Activated CD8-positive, alpha-beta memory T cell treated with anti-CD3 and anti-CD28 coated beads, Interleukin-2, amount 50 U/mL, for 48 hours (primary cell): ENCODE measurements around the gene RIMKLA.

Experiments
- DNase-seq: peaks from one replicate; pipeline ENCODE4 v3.0.0-alpha.2; 2020

The RIMKLA gene

DNA sequence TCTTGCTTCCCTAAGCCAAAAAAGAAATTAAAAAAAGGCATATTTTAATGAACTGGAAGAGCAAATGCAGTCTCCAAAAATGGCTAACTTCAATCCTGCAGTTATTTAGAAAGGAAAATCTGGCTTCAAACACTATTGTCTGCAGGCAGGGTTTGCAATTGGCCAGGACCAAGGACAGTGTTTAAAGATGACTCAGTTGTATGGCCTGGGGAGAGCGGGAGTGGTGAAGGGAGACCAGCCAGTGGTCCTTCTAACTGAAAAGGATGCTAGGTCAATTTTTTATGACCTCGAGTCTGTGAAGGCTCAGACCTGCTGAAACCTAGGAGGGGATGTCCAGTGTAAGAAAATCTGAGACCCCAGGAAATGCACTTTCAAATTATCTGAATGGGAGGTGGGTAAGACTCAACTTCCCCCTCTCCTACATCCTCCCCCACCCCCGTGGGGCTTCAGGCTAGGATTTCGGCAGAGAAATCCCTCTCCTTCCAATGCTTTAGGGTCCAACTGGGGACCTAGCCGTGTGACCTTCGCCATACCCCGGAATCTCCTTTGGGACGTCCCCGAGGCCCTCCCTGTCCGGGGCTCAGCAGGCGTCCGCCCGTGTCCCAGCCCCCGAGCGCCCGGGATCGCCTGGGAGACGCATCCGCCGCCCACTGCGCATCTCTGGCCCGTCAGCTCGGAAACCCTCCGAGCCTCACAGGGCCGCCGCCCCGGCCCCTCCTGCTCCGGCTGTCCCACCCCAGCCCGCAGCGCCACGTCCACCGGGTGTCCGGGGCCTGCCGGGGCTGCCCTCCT lies 602 bp upstream of the RIMKLA start:
- peak; percentile 63 for DNase-seq

DNA sequence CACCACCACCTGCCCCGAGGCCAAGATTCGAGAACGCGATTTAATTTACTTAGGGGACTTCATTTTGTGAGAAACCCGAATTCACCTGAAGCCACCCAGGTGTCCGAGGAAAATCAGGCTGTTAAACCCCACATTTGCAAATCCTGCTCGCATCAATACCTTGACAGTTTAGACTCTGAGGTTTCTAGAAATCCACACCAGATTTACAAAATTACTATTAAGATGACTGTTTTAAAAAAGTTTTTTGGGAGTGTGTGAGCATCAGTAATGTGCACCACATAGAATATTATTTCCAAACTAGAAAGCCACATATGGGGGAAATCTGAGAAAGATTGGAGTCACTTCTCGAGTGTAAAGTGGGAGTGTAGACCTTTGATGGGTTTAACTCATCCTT lies 685 bp downstream of the RIMKLA start:
- no peak for DNase-seq

DNA sequence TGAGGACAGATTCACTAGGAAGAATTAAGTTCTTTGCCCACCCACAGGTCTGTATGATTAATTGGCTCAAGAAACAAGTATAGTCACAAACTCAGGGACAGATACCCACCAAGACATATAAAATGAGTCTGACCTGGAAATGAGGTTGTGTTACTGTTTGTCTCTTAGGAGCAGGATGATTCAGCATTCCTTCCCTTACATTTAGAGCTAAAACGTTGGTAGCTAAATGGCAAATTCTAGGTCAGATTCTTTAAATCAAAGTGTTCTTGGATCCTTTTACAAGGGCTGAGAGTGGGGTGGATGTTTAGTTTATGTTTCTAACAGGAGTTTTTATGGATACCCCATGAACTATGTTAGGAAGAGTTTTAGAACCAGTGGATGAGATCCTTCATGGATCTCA lies 4.7 kb downstream of the RIMKLA start:
- no peak for DNase-seq

DNA sequence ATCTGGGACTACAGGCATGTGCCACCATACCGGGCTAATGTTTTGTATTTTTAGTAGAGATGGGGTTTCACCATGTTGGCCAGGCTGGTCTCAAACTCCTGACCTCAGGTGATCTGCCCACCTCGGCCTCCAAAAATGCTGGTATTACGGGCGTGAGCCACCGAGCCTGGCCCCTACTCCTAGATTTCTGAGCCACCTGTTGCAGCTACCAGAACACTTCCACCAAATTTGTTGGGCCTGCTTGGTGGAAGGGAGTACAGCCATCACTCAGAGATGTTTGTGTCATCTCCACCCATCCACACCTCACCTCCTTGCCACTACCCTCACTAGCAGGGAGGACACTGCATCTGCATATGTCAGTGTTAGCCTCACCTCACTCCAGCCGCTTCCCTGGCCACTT lies 5.5 kb downstream of the RIMKLA start:
- DNase-seq = no peak

DNA sequence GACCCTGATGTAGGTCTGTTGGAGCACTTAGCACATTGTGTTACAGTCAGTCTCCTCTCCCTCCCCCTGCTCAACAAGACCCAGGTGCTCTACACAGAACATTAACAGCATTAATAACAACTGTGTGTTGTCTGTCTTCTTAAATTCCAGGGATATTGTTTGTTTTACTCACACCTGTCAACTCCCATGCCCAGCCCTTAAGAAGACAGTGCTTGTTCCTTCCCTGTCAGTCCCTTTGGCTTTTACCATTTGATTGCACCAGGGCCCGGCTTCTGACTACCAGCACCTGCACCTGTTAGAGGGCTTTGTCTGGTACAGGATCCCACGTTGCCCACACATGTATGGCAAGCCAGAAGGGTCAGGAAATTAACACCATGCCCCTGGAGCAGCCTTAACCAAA lies 11.7 kb downstream of the RIMKLA start:
- DNase-seq = no peak

DNA sequence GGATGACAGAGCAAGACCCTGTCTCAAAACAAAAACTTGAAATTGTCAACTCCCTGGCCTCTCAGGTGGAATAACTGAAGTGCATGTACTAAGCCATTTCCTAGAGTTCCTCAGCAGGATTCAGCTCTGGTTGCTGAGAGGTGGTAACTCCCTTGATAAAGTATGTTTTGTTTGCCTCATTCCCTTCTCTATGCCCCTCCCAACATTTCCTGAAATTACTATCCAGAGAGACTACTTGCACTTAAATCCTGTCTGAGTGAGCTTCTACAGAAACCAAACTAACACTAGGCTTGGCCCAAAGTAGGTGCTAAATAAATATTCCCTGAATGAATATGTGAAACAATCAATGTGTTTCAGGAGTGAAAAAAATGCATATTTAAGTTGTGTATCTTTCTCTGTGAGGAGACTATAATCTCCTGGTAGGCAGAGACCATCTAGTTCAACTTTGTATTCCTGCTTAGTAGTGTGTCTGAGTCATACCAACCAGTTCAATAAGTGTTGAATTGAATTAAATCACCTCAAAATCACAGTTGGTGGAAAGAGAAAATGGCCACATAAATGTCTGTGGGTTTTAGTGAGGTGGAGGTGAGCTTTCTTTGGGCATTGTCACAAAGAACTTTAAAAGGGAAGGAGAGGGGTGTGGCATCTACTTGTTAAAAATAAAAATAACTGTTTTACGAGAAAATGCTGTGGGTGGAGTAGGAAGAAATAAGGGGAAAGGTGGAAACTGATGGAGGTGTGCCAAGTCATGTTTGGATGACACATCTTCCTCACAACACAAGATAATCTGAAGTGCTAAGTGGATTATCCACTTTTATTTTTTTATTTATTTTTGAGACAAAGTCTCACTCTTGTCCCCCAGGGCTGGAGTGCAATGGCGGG lies 12.6 kb downstream of the RIMKLA start:
- no peak for DNase-seq

DNA sequence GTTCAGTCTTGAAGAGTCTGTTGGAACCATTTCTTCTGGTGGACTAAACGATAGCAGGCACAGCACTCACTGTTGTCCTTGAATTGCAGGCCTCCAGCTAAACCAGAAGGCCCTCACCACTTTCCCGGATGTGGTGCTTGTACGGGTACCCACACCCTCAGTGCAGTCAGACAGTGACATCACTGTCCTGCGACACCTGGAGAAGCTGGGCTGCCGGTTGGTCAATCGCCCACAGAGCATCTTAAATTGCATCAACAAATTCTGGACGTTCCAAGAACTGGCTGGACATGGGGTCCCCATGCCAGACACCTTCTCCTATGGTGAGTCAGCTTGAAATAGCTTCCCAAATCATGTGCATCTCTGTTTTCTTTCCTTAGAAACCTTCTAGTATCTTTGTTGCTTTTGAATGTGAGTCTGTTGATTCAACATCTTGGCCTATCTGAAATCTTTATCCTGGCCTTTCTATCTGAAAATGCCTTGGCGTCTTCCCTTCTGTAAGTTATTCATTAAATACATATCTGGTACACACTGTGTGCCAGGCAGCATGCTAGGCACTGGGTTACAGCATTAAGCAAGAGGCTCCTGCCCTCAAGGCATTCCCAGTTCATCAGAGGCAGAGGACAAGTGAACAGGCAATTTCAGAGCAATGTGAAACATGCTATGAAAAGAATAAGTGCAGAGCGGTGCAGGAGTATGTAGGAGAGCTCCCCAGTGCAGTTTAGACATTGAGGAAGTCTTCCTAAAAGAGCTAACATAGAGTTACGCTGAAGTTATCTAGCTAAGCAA lies 18.9 kb downstream of the RIMKLA start:
- no peak for DNase-seq

DNA sequence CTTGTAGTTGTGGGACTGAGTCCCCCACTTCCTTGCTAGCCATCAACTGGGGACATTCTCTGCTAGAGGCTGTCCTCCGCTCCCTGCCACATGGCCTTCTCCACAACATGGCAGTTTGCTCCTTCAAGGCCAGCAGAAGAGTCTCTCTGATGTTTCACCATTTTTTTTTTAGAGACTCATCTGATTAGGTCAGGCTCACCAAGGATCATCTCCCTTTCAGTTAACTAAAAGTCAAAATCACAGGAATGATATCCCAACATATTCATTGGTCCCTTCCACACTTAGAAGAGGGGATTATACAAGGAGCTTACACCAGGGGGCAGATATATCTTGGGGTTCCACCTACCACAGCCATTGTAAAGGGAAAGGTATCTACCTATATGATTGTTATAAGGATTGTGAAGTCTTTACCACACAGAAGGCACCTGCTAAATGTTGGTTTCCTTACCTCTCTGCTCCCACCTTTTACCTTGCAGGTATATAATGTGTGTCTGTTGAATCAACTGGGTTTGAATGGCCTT lies 23.3 kb downstream of the RIMKLA start:
- no peak for DNase-seq

DNA sequence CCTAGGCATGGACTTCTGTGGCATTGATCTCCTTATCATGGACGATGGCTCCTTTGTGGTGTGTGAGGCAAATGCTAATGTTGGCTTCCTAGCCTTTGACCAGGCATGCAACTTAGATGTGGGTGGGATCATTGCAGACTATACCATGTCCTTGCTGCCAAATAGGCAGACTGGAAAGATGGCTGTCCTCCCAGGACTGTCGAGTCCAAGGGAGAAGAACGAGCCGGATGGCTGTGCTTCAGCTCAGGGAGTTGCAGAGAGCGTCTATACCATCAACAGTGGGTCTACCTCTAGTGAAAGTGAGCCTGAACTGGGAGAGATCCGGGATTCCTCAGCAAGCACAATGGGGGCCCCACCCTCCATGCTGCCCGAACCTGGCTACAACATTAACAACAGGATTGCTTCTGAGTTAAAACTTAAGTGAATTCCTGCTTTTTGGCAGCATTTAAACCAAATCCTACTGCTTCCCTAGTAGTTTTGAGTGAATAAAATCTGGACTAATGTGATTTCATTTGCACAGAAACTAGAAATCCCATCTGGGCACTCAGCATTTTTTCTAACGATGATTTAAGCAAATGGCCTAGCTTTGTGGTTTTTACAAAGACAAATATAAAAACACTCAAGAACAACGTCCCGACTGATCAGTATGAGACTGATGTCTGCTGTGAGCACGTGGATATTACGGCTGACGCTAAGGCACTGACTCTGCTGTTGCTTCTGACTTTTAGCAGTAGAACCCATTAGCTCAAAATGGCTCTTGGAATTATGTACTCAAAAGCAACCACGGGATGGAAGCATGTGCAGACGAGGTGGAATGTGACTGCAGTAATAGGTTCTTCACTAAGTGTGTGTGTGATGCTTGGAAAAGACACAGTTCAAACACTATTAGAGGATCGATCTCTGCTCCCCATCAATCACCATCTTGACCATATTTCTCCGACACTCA lies 34.2 kb downstream of the RIMKLA start:
- DNase-seq = no peak

DNA sequence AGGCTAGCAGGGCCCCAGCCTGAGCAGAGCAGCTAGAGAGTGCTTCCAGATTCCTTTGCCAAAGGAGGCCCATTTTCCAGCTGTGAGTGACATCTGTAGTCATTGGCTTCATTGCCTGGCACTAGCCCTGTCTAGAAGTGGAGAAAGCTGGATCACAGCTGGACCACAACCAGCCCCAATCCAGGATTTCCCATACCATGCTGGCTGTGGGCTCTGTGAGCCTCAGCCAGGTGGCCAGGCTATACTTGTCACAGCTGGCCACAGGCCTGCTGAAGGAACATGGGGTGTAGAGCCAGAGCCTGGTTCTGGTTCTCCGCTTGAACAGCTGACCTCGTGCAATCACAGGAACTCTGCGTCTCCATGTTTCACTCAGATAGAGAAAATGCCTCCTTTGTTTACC lies 36.6 kb downstream of the RIMKLA start:
- DNase-seq = no peak

DNA sequence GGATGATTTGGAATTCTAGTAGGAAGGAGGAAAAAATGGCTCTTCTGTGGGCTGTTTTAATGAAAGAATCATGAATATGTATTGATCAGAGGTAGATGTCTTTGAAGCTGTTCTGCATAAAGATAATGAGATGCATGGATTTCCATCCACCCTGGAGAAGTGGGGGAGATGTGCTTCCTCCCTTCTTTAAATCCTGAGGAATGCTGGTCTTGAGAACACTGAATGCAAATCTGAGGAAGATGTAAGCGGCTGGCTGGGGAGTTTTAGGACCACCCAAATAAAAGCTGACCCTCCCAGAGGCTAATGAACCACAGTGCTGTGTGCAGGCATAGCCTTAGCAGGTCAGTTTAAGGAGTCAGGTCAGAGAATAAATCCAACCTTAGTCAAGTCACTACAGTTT lies 37.9 kb downstream of the RIMKLA start:
- DNase-seq = no peak

DNA sequence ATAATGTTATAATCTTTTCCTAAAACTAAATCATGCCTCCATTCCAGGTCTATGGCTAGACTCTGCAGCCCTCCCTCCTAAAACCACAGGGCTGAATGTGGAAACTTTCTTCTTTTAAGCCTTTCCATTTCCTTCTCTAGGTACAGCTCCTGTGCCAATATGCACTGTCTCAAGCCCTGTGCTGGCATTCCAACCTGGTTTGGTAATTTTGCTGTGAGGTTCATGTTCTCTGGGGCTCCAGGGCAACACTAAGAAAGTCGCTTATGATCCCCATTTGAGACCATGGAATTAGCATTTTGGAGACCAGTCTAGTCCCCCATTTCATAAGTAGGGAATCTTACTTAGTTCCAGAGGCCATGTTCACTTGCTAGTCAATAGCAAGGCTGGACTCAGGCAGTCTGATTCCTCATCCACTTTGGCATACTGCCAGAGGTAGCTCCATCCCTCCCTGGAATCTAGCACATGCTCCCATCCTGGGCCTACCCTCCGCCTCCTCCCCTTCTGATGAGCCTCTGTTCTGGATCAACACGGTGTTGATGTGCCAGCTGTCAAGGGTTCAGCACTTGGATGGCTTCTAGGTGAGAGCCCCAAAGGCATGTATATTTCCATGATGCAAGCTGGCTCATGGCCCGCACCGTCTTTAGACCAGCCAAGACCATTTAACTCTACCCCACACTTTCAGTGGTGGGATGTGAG lies 38.7 kb downstream of the RIMKLA start:
- no peak for DNase-seq

DNA sequence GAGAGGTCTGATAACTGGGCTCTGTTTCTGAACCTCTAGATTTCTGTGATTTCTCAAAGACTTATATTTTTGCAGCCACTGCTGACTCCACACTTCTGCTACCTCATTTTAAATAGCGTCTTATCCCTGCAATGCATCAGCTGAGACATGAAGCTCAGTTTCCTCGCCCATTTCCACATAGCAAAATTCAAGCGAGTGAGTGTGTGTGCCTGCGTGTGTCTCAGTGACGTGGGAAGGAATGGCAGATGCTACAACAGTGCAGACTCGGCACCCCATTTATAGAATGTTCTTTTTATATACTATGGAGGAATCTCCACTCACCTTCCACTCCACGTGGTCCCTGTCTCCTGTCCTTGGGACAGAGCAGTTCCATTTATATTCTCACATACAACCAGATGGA lies 39.5 kb downstream of the RIMKLA start:
- DNase-seq = no peak

DNA sequence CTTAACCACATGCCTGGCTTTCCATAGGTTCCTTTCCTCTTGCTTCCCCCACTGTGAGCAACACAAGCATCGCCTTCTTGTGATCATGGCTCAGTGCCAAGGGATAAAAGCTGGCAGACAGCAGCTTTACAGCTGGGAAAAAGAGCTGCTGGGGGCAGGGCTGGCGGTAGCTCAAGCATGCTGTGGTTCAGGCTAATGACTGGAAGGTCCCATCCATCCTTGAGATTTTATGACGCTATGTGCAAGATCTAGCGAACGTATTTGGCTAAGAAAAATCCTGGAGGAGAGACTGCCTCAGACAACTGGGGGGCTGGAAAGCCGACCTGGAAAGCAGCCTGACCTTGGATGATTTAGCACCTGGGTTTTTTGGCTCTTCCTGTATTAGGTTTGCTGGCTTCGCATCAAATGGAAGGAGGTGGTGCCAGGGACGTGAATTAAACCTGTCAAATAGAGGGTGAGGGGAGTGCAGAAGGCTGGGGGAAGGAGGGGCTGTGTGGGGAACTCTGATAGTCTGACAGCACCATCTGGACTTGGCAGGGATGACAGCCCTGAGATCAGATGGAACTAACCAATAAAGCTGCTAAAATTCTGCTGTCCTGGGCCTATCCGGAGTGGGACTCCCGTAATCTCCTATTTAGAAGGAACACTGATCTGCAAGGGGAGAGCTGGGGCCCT lies 40.5 kb downstream of the RIMKLA start:
- DNase-seq = no peak

DNA sequence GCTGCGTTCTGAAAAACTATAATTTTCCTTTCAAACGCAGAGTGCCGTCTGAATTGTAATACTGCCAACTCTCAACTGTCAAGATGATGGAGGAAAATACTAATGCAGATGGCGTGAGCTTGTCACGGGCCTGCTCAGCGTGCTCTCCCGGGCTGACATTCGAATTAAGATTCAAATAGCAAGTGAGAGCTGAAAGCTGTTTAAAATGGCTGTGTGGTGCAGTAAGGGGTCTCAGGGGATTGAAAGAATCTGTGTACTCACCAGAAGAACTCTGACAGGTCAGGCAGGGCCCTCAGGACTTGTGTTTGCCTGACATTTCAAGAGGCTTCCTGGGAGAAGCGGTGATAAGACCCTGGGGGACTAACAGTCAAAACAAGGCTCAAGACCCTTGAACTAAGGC lies 42.1 kb downstream of the RIMKLA start:
- no peak for DNase-seq

DNA sequence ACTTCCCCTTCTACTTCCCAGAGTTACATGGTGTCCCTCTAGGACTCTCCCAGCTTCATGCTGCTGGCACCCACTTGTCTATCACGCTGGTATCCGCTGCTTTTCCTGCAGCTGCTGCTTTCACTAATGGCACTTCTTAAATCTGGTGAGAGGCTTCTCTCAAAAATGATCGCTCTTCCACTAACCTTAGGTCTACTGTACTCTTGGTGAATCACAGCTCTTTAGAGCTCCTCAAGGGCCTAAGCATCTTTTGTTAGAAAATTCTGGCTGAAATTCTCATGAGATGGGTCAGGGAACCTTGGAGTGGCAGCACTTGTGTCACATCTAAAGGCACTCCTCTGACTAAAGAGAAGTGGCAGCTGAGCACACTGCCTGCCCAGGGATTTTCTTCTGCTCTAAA lies 43.1 kb downstream of the RIMKLA start:
- DNase-seq = no peak

DNA sequence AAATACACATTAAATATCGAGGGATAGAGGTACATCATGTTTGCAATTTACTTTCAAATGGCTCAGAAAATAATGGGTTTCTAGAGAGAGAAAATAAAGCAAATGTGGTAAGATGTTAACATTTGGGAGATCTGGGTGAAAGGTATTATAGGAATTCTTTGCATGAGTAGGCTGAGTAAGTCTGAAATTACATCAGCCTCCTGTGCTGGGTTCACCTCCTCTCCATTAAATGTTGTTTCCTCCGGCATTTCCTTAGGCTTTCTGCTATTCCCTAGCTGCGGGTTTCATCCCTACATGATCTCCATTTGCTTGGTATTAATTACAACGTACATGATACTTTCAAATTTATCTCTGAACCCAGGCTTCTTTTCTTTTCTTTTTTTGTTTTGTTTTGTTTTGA lies 43.6 kb downstream of the RIMKLA start:
- no peak for DNase-seq

DNA sequence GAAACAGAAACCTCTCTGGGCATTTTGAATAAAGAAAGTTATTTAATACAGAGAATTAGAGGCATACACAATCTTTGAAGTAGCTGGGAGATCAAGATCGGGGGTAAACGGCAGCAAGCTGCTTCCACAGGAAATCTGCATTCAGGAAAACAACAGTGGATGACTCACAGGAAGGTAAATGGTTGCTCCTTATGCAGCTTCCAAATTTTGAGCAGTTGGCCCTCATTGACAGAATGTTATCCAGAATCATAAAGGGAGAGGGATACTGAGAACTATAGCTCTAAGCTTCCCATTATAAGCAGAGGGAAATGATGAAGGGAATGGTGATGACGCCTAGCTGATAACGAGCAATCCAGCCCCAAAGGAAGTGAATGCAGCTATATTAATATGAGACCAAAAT lies 46.6 kb downstream of the RIMKLA start:
- no peak for DNase-seq

DNA sequence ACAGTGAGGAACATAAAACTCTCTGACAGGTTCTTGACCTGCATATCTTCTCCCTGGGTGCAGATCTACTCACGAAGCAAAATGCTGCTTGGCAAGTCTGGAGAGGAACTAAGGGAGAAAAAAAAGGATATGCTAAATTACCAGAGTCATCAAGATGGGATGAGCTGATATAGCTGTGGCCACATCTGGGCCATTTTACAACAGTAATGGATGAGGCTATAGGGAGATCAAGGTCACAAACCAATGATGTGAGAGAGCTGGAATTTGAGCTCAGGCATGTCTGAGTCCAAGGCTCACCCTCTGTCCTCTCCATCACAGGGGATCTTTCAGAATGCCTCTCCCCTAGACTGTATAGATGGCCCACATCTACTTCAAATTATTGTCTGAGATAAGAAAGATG lies 49.0 kb downstream of the RIMKLA start:
- no peak for DNase-seq

DNA sequence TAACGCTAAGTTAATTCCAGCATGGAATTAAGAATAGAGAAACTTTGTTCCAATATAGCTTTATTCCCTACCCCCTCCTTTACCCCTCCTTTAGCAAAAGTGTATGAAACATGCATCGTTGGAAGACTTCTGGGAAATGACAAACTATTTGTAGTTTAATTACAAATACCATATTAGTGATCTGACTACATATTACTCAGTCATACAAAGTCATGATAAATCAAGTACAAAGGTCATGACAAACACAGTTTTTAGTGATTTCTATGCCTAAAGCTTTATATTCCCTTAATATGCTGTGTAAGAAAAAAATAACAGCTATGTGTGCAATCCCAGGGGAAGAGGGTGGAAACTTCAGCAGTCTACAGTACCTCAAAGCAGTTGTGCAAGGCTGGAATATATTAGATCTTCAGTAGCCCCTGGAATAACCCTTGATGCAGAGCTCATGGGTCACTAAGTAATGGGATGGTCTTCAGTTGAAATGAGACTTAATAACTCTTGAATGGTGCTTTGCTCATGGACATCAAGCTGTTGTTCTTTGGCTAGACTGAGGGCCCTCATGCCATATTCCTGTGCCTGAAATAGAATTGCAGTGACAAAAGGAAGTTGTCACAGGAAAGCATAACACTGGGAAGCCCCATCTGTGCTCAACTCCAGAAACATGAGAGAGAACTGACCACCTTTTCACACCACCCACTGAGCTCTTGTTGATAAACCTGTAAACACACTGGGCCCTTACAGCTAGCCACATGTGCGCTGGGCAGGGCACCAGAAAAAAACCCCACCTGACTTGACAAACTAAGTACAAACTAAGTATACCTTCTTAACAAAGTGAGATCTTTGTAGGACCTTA lies 49.9 kb downstream of the RIMKLA start:
- DNase-seq = no peak
